WTC11 (cell line): ENCODE measurements around the gene KXD1.

ENCODE experiments used
- ATF1 ChIP-seq: sonication (generic); formaldehyde crosslinking; IDR thresholded peaks from 2 replicates; pipeline ENCODE4 v1.8.1; 2023; ENCODE audit warnings: mild to moderate bottlenecking, moderate library complexity, missing genetic modification reagents
- CREB1 ChIP-seq: sonication (generic); formaldehyde crosslinking; IDR thresholded peaks from 2 replicates; pipeline ENCODE4 v1.8.0; 2023; ENCODE audit warnings: mild to moderate bottlenecking, missing genetic modification reagents
- SP1 ChIP-seq: sonication (generic); formaldehyde crosslinking; conservative IDR thresholded peaks from 2 replicates; pipeline ENCODE4 v1.8.1; 2022; ENCODE audit warnings: missing genetic modification reagents
- TF ChIP-seq, protein P1 (sequence below): sonication (generic); formaldehyde crosslinking; conservative IDR thresholded peaks from 2 replicates; pipeline ENCODE4 v1.8.1; 2023; ENCODE audit warnings: mild to moderate bottlenecking, low read depth, missing genetic modification reagents, moderate library complexity
- TF ChIP-seq, protein P2 (sequence below): fragments of 200-600 bp; IDR thresholded peaks from 2 replicates; pipeline ENCODE4 v1.8.0; 2022; ENCODE audit warnings: antibody characterized with exemption
- TF ChIP-seq, protein P3 (sequence below): sonication (generic); formaldehyde crosslinking; IDR thresholded peaks from 2 replicates; pipeline ENCODE4 v1.8.1; 2023; ENCODE audit warnings: mild to moderate bottlenecking, missing genetic modification reagents, moderate library complexity
- TF ChIP-seq, protein P4 (sequence below): fragments of 250-450 bp; sonication (Bioruptor Pico); IDR thresholded peaks from 2 replicates; pipeline ENCODE4 v1.9.0; 2021; ENCODE audit warnings: mild to moderate bottlenecking
- TF ChIP-seq, protein P5 (sequence below): sonication (generic); formaldehyde crosslinking; IDR thresholded peaks from 2 replicates; pipeline ENCODE4 v1.8.0; 2023; ENCODE audit warnings: missing genetic modification reagents, mild to moderate bottlenecking, borderline replicate concordance

- TF ChIP-seq, protein P1, sequence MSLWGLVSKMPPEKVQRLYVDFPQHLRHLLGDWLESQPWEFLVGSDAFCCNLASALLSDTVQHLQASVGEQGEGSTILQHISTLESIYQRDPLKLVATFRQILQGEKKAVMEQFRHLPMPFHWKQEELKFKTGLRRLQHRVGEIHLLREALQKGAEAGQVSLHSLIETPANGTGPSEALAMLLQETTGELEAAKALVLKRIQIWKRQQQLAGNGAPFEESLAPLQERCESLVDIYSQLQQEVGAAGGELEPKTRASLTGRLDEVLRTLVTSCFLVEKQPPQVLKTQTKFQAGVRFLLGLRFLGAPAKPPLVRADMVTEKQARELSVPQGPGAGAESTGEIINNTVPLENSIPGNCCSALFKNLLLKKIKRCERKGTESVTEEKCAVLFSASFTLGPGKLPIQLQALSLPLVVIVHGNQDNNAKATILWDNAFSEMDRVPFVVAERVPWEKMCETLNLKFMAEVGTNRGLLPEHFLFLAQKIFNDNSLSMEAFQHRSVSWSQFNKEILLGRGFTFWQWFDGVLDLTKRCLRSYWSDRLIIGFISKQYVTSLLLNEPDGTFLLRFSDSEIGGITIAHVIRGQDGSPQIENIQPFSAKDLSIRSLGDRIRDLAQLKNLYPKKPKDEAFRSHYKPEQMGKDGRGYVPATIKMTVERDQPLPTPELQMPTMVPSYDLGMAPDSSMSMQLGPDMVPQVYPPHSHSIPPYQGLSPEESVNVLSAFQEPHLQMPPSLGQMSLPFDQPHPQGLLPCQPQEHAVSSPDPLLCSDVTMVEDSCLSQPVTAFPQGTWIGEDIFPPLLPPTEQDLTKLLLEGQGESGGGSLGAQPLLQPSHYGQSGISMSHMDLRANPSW: no peak
- TF ChIP-seq, protein P2, sequence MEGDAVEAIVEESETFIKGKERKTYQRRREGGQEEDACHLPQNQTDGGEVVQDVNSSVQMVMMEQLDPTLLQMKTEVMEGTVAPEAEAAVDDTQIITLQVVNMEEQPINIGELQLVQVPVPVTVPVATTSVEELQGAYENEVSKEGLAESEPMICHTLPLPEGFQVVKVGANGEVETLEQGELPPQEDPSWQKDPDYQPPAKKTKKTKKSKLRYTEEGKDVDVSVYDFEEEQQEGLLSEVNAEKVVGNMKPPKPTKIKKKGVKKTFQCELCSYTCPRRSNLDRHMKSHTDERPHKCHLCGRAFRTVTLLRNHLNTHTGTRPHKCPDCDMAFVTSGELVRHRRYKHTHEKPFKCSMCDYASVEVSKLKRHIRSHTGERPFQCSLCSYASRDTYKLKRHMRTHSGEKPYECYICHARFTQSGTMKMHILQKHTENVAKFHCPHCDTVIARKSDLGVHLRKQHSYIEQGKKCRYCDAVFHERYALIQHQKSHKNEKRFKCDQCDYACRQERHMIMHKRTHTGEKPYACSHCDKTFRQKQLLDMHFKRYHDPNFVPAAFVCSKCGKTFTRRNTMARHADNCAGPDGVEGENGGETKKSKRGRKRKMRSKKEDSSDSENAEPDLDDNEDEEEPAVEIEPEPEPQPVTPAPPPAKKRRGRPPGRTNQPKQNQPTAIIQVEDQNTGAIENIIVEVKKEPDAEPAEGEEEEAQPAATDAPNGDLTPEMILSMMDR: no peak
- no peak for TF ChIP-seq CREB1 (CRISPR knock-in tag)
- TF ChIP-seq, protein P3, sequence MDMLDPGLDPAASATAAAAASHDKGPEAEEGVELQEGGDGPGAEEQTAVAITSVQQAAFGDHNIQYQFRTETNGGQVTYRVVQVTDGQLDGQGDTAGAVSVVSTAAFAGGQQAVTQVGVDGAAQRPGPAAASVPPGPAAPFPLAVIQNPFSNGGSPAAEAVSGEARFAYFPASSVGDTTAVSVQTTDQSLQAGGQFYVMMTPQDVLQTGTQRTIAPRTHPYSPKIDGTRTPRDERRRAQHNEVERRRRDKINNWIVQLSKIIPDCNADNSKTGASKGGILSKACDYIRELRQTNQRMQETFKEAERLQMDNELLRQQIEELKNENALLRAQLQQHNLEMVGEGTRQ: no peak
- TF ChIP-seq, protein P4, sequence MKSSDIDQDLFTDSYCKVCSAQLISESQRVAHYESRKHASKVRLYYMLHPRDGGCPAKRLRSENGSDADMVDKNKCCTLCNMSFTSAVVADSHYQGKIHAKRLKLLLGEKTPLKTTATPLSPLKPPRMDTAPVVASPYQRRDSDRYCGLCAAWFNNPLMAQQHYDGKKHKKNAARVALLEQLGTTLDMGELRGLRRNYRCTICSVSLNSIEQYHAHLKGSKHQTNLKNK (CRISPR knock-in tag): no peak
- TF ChIP-seq ATF1: no peak
- TF ChIP-seq, protein P5, sequence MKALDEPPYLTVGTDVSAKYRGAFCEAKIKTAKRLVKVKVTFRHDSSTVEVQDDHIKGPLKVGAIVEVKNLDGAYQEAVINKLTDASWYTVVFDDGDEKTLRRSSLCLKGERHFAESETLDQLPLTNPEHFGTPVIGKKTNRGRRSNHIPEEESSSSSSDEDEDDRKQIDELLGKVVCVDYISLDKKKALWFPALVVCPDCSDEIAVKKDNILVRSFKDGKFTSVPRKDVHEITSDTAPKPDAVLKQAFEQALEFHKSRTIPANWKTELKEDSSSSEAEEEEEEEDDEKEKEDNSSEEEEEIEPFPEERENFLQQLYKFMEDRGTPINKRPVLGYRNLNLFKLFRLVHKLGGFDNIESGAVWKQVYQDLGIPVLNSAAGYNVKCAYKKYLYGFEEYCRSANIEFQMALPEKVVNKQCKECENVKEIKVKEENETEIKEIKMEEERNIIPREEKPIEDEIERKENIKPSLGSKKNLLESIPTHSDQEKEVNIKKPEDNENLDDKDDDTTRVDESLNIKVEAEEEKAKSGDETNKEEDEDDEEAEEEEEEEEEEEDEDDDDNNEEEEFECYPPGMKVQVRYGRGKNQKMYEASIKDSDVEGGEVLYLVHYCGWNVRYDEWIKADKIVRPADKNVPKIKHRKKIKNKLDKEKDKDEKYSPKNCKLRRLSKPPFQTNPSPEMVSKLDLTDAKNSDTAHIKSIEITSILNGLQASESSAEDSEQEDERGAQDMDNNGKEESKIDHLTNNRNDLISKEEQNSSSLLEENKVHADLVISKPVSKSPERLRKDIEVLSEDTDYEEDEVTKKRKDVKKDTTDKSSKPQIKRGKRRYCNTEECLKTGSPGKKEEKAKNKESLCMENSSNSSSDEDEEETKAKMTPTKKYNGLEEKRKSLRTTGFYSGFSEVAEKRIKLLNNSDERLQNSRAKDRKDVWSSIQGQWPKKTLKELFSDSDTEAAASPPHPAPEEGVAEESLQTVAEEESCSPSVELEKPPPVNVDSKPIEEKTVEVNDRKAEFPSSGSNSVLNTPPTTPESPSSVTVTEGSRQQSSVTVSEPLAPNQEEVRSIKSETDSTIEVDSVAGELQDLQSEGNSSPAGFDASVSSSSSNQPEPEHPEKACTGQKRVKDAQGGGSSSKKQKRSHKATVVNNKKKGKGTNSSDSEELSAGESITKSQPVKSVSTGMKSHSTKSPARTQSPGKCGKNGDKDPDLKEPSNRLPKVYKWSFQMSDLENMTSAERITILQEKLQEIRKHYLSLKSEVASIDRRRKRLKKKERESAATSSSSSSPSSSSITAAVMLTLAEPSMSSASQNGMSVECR (CRISPR knock-in tag): no peak
- no peak for TF ChIP-seq SP1 (CRISPR knock-in tag)
Observed at GRCh38 chr19:18562086-18562485, 4.4 kb downstream of the KXD1 start.
